Measurements from ENCODE around the gene GPRC5D. TPM values are rescaled to one million over a fixed set of nuclear protein-coding genes. Genes with fewer than 3 reads are reported as not detected.

Gene GPRC5D
- total and polyA plus RNA-seq, 5 donors from 2014 or later = 1.1 to 1.5 (median 1.3) TPM; not detected in 2

- no peaks in the 10 kb centered on the region for H3K36me3 ChIP-seq (ENCODE audit: control insufficient read depth, insufficient read depth, low read length)
- Mint-ChIP-seq H3K4me1 (peaks cover 0 to 5% (median 0%) of the 10 kb centered on the region in 4 donors), H3K4me3 (no peak overlapping the region), H3K36me3 (no peaks in the 10 kb centered on the region), H3K27ac (peak overlapping the region in 1 of 3 donors; percentile 9), H3K9me3 (no peaks in the 10 kb centered on the region), H3K27me3 (peaks cover 6% of the 10 kb centered on the region)
- H3K27me3 ChIP-seq (ENCODE audit: control insufficient read depth, insufficient read depth, low read length) = peaks cover 2% of the 10 kb centered on the region
- H3K27ac ChIP-seq (ENCODE audit: insufficient read depth, low read length, poor library complexity, severe bottlenecking) = no peak overlapping the region
- DNase-seq = no peak
- H3K9me3 ChIP-seq (ENCODE audit: control insufficient read depth in 2 of 2, low read length in 2 of 2) = no peaks in the 10 kb centered on the region
- no peaks in the 10 kb centered on the region for H3K4me1 ChIP-seq (ENCODE audit: control insufficient read depth, insufficient read depth, low read length, poor library complexity, severe bottlenecking)
- ATAC-seq (ENCODE audit: low read depth in 2 of 2) = no peak
- H3K4me3 ChIP-seq (ENCODE audit: low read depth, low read length) = no peak overlapping the region
These were observed 29.8 kb downstream of the GPRC5D start for GRCh38 chr12:12922191-12922616.

GRCh38 chr12:12919666-12920435, 32.1 kb downstream of the GPRC5D start:
- DNase-seq (no peak), ATAC-seq (ENCODE audit: low read depth in 2 of 2) (no peak)
- H3K36me3 Mint-ChIP-seq = no peaks in the 10 kb centered on the region
- Histone ChIP-seq H3K4me1 (ENCODE audit: control insufficient read depth, insufficient read depth, low read length, poor library complexity, severe bottlenecking) (no peaks in the 10 kb centered on the region), H3K27ac (ENCODE audit: insufficient read depth, low read length, poor library complexity, severe bottlenecking) (no peak overlapping the region), H3K36me3 (ENCODE audit: control insufficient read depth, insufficient read depth, low read length) (no peaks in the 10 kb centered on the region), H3K9me3 (ENCODE audit: control insufficient read depth in 2 of 2, low read length in 2 of 2) (no peaks in the 10 kb centered on the region), H3K4me3 (ENCODE audit: low read depth, low read length) (no peak overlapping the region), H3K27me3 (ENCODE audit: control insufficient read depth, insufficient read depth, low read length) (no peaks in the 10 kb centered on the region)
- H3K27me3 Mint-ChIP-seq = peaks cover 15% of the 10 kb centered on the region
- peak overlapping the region in 1 of 3 donors; percentile 2 for H3K27ac Mint-ChIP-seq
- H3K4me3 Mint-ChIP-seq = no peak overlapping the region
- H3K9me3 Mint-ChIP-seq = no peaks in the 10 kb centered on the region
- H3K4me1 Mint-ChIP-seq = peaks cover 5 to 9% (median 7%) of the 10 kb centered on the region in 4 donors

GRCh38 chr12:12918781-12919389, 33.1 kb downstream of the GPRC5D start:
- H3K36me3 ChIP-seq (ENCODE audit: control insufficient read depth, insufficient read depth, low read length) = no peaks in the 10 kb centered on the region
- DNase-seq (no peak), ATAC-seq (ENCODE audit: low read depth in 2 of 2) (no peak)
- no peak overlapping the region for H3K4me3 Mint-ChIP-seq
- no peaks in the 10 kb centered on the region for H3K27me3 ChIP-seq (ENCODE audit: control insufficient read depth, insufficient read depth, low read length)
- peaks cover 5 to 9% (median 7%) of the 10 kb centered on the region in 4 donors for H3K4me1 Mint-ChIP-seq
- peaks cover 12% of the 10 kb centered on the region for H3K27me3 Mint-ChIP-seq
- H3K9me3 Mint-ChIP-seq = no peaks in the 10 kb centered on the region
- no peak overlapping the region for H3K4me3 ChIP-seq (ENCODE audit: low read depth, low read length)
- H3K9me3 ChIP-seq (ENCODE audit: control insufficient read depth in 2 of 2, low read length in 2 of 2) = no peaks in the 10 kb centered on the region
- H3K27ac ChIP-seq (ENCODE audit: insufficient read depth, low read length, poor library complexity, severe bottlenecking) = no peak overlapping the region
- H3K36me3 Mint-ChIP-seq = no peaks in the 10 kb centered on the region
- no peaks in the 10 kb centered on the region for H3K4me1 ChIP-seq (ENCODE audit: control insufficient read depth, insufficient read depth, low read length, poor library complexity, severe bottlenecking)
- H3K27ac Mint-ChIP-seq = no peak overlapping the region

- DNase-seq = no peak
- Histone ChIP-seq H3K4me3 (ENCODE audit: low read depth, low read length) (no peak overlapping the region), H3K27ac (ENCODE audit: insufficient read depth, low read length, poor library complexity, severe bottlenecking) (no peak overlapping the region), H3K27me3 (ENCODE audit: control insufficient read depth, insufficient read depth, low read length) (no peaks in the 10 kb centered on the region), H3K9me3 (ENCODE audit: control insufficient read depth in 2 of 2, low read length in 2 of 2) (no peaks in the 10 kb centered on the region), H3K36me3 (ENCODE audit: control insufficient read depth, insufficient read depth, low read length) (no peaks in the 10 kb centered on the region), H3K4me1 (ENCODE audit: control insufficient read depth, insufficient read depth, low read length, poor library complexity, severe bottlenecking) (no peaks in the 10 kb centered on the region)
- peaks cover 5 to 9% (median 7%) of the 10 kb centered on the region in 4 donors for H3K4me1 Mint-ChIP-seq
- no peak for ATAC-seq (ENCODE audit: low read depth in 2 of 2)
- peaks cover 9% of the 10 kb centered on the region for H3K27me3 Mint-ChIP-seq
- H3K4me3 Mint-ChIP-seq = no peak overlapping the region
- H3K27ac Mint-ChIP-seq = no peak overlapping the region
- no peaks in the 10 kb centered on the region for H3K9me3 Mint-ChIP-seq
- H3K36me3 Mint-ChIP-seq = no peaks in the 10 kb centered on the region
These were observed 34.5 kb downstream of the GPRC5D start for GRCh38 chr12:12917517-12917916.

- peaks cover 9% of the 10 kb centered on the region for H3K27me3 Mint-ChIP-seq
- H3K27ac Mint-ChIP-seq = peak overlapping the region in 2 of 3 donors; percentile 70 to 80
- no peaks in the 10 kb centered on the region for H3K36me3 ChIP-seq (ENCODE audit: control insufficient read depth, insufficient read depth, low read length)
- H3K9me3 Mint-ChIP-seq = no peaks in the 10 kb centered on the region
- H3K36me3 Mint-ChIP-seq = no peaks in the 10 kb centered on the region
- H3K27me3 ChIP-seq (ENCODE audit: control insufficient read depth, insufficient read depth, low read length) = no peaks in the 10 kb centered on the region
- peak; percentile 99 for ATAC-seq (ENCODE audit: low read depth in 2 of 2)
- H3K4me3 ChIP-seq (ENCODE audit: low read depth, low read length) = peak overlapping the region; percentile 7
- DNase-seq = peak; percentile 71 to 86 (median 84)
- no peak overlapping the region for H3K27ac ChIP-seq (ENCODE audit: insufficient read depth, low read length, poor library complexity, severe bottlenecking)
- H3K4me1 Mint-ChIP-seq = peaks cover 5 to 9% (median 7%) of the 10 kb centered on the region in 4 donors
- H3K9me3 ChIP-seq (ENCODE audit: control insufficient read depth in 2 of 2, low read length in 2 of 2) = no peaks in the 10 kb centered on the region
- no peaks in the 10 kb centered on the region for H3K4me1 ChIP-seq (ENCODE audit: control insufficient read depth, insufficient read depth, low read length, poor library complexity, severe bottlenecking)
- peak overlapping the region in 1 of 4 donors; percentile 44 for H3K4me3 Mint-ChIP-seq
These were observed 35.6 kb downstream of the GPRC5D start for GRCh38 chr12:12916135-12916944.

- H3K27me3 ChIP-seq (ENCODE audit: control insufficient read depth, insufficient read depth, low read length) = no peaks in the 10 kb centered on the region
- Mint-ChIP-seq H3K36me3 (no peaks in the 10 kb centered on the region), H3K4me1 (peaks cover 5 to 9% (median 7%) of the 10 kb centered on the region in 4 donors), H3K9me3 (no peaks in the 10 kb centered on the region), H3K27me3 (peaks cover 9% of the 10 kb centered on the region), H3K4me3 (no peak overlapping the region), H3K27ac (no peak overlapping the region)
- H3K4me3 ChIP-seq (ENCODE audit: low read depth, low read length) = no peak overlapping the region
- H3K9me3 ChIP-seq (ENCODE audit: control insufficient read depth in 2 of 2, low read length in 2 of 2) = no peaks in the 10 kb centered on the region
- no peaks in the 10 kb centered on the region for H3K4me1 ChIP-seq (ENCODE audit: control insufficient read depth, insufficient read depth, low read length, poor library complexity, severe bottlenecking)
- no peak for ATAC-seq (ENCODE audit: low read depth in 2 of 2)
- H3K36me3 ChIP-seq (ENCODE audit: control insufficient read depth, insufficient read depth, low read length) = no peaks in the 10 kb centered on the region
- no peak for DNase-seq
- no peak overlapping the region for H3K27ac ChIP-seq (ENCODE audit: insufficient read depth, low read length, poor library complexity, severe bottlenecking)
These were observed 36.3 kb downstream of the GPRC5D start for GRCh38 chr12:12915656-12916055.

- no peak overlapping the region for H3K27ac Mint-ChIP-seq
- Histone ChIP-seq H3K4me3 (ENCODE audit: low read depth, low read length) (no peak overlapping the region), H3K27me3 (ENCODE audit: control insufficient read depth, insufficient read depth, low read length) (no peaks in the 10 kb centered on the region), H3K4me1 (ENCODE audit: control insufficient read depth, insufficient read depth, low read length, poor library complexity, severe bottlenecking) (no peaks in the 10 kb centered on the region), H3K27ac (ENCODE audit: insufficient read depth, low read length, poor library complexity, severe bottlenecking) (no peak overlapping the region), H3K36me3 (ENCODE audit: control insufficient read depth, insufficient read depth, low read length) (no peaks in the 10 kb centered on the region), H3K9me3 (ENCODE audit: control insufficient read depth in 2 of 2, low read length in 2 of 2) (no peaks in the 10 kb centered on the region)
- H3K9me3 Mint-ChIP-seq = peaks cover 0 to 2% (median 0%) of the 10 kb centered on the region in 7 donors
- ATAC-seq (ENCODE audit: low read depth in 2 of 2) = no peak
- H3K27me3 Mint-ChIP-seq = peaks cover 9% of the 10 kb centered on the region
- DNase-seq = no peak
- no peaks in the 10 kb centered on the region for H3K36me3 Mint-ChIP-seq
- H3K4me1 Mint-ChIP-seq = peaks cover 0 to 28% (median 14%) of the 10 kb centered on the region in 4 donors
- no peak overlapping the region for H3K4me3 Mint-ChIP-seq
These were observed 39.3 kb downstream of the GPRC5D start for GRCh38 chr12:12912711-12913110.
